Daoy (cell line): ENCODE measurements around the gene OCIAD1. TPM values are rescaled to one million over a fixed set of nuclear protein-coding genes. Genes with fewer than 3 reads are reported as not detected.

Experiments
- DNase-seq: peaks from one replicate; pipeline ENCODE4 v3.0.0-alpha.2; 2015; ENCODE audit warnings: low read depth
- total RNA-seq: library from RNA; depleted of rRNA; stranded (reverse); fragments of >200 nt; shearing (Covaris generic); gene quantifications from 2 replicates; pipeline ENCODE4 v1.2.3, GENCODE V29; 2014; rRNA removed

OCIAD1 gene
- total RNA-seq, 1 experiment from 2014 or later: 147 TPM

- DNase-seq: no peak
These were observed 60.2 kb downstream of the OCIAD1 start for GRCh38 chr4:48891028-48891619.

- DNase-seq: no peak
These were observed 66.0 kb downstream of the OCIAD1 start for GRCh38 chr4:48896845-48897244.

DNA sequence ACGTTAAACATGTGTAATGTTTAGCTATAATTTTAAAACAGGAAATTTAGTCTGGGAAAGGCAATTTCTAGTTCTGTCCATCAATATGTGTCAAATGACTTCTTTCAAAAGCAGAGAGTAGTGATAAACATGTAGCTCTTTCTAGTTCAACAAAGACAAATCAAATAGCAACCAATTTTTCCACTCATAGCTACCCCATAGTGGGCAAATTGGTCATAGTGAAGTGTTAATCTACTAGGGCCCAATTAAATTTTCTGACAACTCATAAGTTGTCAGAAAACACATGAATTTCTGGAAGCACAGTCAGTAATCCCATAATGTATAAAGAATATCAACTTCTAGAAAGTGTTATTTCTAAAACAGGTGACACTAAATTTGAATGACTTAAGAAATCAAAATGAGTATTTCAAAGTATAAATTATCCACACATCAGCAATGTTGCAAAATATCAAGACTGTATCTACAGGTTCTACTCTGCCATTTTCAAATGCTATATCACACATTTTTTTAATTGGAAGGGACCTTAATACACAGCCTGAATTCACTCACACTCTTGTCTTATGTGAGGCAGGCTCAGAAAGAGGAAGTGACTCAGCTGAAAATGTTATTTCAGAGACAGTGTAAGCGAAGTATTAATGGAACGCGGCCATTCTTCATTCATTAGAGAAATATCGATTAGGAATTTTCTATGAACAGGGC lies 68.0 kb downstream of the OCIAD1 start:
- DNase-seq: peak; percentile 54

DNA sequence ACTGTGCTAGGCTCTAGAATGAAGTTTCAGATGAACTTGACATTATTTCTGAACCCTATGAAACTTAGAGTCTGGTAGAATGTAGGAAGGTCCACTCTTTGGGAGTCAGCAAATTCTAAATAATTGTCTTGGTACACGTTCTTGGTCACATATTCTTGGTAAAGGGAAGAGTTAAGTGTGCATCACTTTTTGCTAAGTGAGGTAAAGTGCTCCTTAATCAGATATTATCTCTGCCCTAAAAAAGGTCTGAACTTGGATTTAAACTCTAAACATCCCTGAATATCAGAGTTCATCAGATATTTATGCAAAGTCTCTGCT lies 68.5 kb downstream of the OCIAD1 start:
- DNase-seq: no peak

DNA sequence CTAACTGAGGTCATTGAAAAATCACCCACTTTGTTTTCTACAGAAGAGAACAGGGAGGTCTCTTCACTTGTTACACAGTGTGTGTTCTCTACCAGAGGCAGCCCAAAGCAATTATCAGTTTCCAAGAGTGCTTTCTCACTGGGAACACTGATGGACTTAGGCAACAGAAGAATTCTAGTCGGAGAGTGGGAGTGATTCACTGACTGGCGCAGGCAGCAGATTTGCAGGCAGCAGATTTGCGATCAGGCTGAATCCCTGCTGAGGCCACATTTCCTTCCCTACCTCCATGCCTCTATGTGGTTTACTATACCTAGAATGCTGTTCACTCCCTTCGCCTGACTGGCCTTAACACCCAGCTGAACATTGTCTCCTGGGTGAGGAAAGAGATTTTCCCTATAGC lies 69.1 kb downstream of the OCIAD1 start:
- DNase-seq: peak; percentile 77

GRCh38 chr4:48901196-48901595 lies 70.3 kb downstream of the OCIAD1 start:
- no peak for DNase-seq

- peak; percentile 48 for DNase-seq
These were observed 71.4 kb downstream of the OCIAD1 start for GRCh38 chr4:48902266-48902665.

DNA sequence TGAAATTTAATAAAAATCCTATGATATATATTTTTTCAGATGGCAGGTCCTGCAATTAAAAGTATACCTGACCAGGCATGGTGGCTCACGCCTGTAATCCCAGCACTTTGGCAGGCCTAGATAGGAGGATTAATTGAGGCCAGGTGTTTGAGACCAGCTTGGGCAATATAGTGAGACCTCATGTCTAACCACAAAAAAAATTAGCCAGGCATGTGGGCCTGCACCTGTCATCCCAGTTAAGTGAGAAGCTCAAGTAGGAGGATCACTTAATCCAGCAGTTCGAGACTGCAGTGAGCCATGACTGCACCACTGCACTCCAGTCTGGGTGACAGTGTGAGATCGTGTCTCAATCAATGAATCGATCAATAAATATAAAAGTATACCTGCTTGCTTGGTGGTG lies 73.2 kb downstream of the OCIAD1 start:
- DNase-seq: no peak

GRCh38 chr4:48904541-48905142 lies 73.8 kb downstream of the OCIAD1 start:
- no peak for DNase-seq

DNA sequence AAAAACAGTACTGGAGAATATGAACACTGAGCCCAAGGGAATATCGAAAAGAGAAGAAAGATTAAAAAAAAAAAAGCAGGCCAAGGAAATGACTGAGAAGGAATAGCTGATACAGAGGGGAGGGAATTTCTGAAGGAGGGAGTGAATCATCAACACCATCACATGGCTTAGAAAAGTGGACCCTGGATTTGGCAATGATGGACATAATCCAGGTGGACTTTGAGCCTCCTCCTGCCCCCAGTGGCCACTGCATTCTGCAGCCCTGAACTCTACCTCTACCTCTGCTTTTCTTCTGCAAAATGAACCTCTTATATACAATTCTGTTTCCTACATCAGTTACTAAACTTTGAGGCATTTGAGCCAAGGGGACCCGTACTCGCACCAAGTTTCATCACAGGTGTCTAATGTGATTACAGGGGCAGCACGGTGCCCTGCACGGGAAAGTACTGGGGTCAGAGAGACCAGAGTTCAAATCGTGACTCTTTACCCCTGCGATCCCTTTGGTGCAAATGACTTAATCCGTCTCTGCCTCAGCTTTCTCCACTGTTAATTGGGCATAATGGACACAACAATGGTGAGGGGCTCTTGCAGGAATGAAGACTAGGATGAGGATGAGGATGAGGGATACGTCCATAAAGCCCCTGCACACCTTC lies 74.6 kb downstream of the OCIAD1 start:
- DNase-seq: peak; percentile 58

DNA sequence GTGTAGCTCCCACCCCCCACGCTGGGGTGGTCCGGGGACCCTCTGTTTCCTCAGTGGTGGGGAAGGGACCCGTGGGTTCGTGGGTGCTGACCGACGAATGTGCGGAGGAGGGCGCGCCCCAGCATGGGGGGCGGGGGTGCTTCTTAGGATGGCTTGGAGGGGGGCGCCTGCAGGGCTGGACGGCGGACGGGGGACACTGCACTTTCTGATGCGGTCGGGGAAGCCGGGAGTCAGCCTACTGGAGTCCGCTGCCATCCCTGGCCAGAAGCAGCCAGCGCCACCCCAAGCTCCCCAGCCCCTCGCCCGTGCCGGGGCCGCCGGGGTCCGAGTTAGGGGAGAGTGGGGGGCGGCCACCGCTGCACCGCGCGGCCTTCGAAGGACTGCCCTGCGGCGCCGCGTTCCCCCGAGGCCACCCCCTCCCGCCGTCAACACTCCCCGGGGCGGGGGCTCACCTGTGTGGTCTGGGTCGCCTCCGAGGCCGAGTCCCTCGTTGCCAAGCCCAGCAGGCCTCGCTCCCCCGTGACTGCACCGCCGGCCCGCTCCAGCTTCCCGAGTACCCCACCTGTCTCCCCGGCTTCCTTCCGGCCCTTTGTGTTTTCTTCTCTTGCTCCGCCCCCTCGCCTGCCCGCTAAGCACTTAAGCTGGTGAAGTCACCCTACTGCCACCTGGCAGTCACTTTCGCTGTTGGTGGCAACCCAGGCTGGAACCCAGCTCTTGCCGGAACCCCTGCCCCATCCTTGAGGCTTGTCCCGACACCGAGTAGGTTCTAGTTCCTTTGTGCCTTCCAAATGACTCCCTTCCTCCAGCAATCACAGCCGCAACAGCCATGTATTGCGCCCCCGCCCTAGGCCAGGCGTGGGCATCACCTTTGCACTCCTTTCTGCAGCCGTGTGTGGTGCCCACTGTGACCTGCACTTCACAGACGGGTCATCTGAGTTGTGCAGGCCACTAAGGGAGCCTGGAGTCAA lies 75.6 kb downstream of the OCIAD1 start, which contains the start of gene OCIAD2:
Gene OCIAD2, minus strand, starts transcription at position 569 of the 968 bp plus-strand sequence. CDS start 2,225 bp downstream, outside the sequence.
- peak; percentile 84 for DNase-seq

DNA sequence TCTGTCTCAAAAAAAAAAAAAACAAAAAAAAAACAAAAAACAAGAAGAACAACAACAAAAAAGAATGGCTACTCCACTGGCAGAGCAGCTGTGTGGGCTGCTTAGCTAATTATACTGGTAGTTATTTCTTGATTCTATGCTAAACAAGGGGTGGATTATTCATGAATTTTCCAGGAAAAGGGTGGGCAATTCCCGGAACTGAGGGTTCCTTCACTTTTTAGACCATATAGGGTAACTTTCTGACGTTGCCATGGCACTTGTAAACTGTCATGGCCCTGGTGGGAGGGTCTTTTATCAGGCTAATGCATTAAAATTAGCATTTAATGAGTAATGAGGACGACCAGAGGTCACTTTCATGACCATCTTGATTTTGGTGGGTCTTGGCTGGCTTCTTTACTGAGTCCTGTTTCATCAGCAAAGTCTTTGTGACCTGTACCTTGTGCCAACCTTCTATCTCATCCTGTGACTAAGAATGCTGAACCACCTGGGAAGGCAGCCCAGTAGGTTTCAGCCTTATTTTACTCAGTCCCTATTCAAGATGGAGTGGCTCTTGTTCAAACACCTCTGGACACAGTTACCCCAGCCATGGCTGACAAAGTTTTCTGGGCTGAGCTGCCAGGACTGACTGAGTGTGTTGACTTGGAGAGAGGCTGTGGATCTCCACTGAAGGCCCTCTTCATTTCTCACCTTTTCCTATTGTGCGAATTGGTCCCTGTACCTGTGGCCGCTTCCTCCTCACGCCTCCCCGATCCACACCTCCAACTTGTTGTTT lies 77.0 kb downstream of the OCIAD1 start:
- no peak for DNase-seq

GRCh38 chr4:48908687-48909086 lies 77.8 kb downstream of the OCIAD1 start:
- DNase-seq: no peak

GRCh38 chr4:48909697-48910096 lies 78.8 kb downstream of the OCIAD1 start:
- peak; percentile 96 for DNase-seq

- no peak for DNase-seq
These were observed 79.6 kb downstream of the OCIAD1 start for GRCh38 chr4:48910511-48910910.

Other genes starting within 250 kb of the OCIAD1 start
- 24.2 and 31.4 TPM in 2 replicates for gene FRYL, start 50.8 kb upstream of the OCIAD1 start, total RNA-seq
- 83.1 and 106 TPM in 2 replicates for gene OCIAD2, start 75.7 kb downstream of the OCIAD1 start, total RNA-seq
- gene CWH43, start 155.2 kb downstream of the OCIAD1 start, total RNA-seq: not detected in 2 replicates